Mucosa of rectum (tissue), 2 donors: ENCODE data around the gene ABLIM3.

ENCODE experiments used
- H3K27ac ChIP-seq, 2 donors: one replicate each; pipeline ENCODE4 v1.7.0; 2013; ENCODE audit warnings: inconsistent platforms in 2 of 2, low read depth in 2 of 2, low read length in 2 of 2
- H3K27me3 ChIP-seq, 2 donors: one replicate each; pipeline ENCODE4 v1.7.0; 2013; ENCODE audit warnings: low read length in 2 of 2; ENCODE audit not compliant: control insufficient read depth in 2 of 2, insufficient read depth in 2 of 2
- H3K36me3 ChIP-seq, 2 donors: one replicate each; pipeline ENCODE4 v1.7.0; 2013; ENCODE audit warnings: low read length in 2 of 2; ENCODE audit not compliant: control insufficient read depth in 2 of 2, insufficient read depth in 2 of 2
- H3K4me1 ChIP-seq, 2 donors: one replicate each; pipeline ENCODE4 v1.7.0; 2013; ENCODE audit warnings: low read length in 2 of 2, mild to moderate bottlenecking in 1 of 2; ENCODE audit not compliant: control insufficient read depth in 2 of 2, insufficient read depth in 2 of 2
- H3K4me3 ChIP-seq, 2 donors: one replicate each; pipeline ENCODE4 v1.7.0; 2013; ENCODE audit warnings: low read length in 2 of 2
- H3K9ac ChIP-seq, 2 donors: one replicate each; pipeline ENCODE4 v1.7.0; 2013; ENCODE audit warnings: low read length in 2 of 2, low read depth in 1 of 2, mild to moderate bottlenecking in 1 of 2
- H3K9me3 ChIP-seq, 2 donors: one replicate each; pipeline ENCODE4 v1.7.0; 2013; ENCODE audit warnings: low read length in 2 of 2; ENCODE audit not compliant: control insufficient read depth in 2 of 2
- donor health status: healthy.
- donor health status: Normal muscosa, but diverticular disease.

ABLIM3 gene

GRCh38 chr5:149157330-149157729, 16.0 kb downstream of the ABLIM3 start:
- Histone ChIP-seq H3K27me3 (no peaks in the 10 kb centered on the region), H3K4me3 (no peak overlapping the region), H3K27ac (no peak overlapping the region), H3K9ac (no peak overlapping the region), H3K36me3 (no peaks in the 10 kb centered on the region), H3K9me3 (no peaks in the 10 kb centered on the region), H3K4me1 (no peaks in the 10 kb centered on the region)

GRCh38 chr5:149160291-149160787, 19.0 kb downstream of the ABLIM3 start:
- Histone ChIP-seq H3K4me1 (no peaks in the 10 kb centered on the region), H3K36me3 (no peaks in the 10 kb centered on the region), H3K4me3 (no peak overlapping the region), H3K9ac (no peak overlapping the region), H3K9me3 (no peaks in the 10 kb centered on the region), H3K27me3 (no peaks in the 10 kb centered on the region), H3K27ac (no peak overlapping the region)

- Histone ChIP-seq H3K9ac (no peak overlapping the region), H3K27ac (no peak overlapping the region), H3K4me1 (no peaks in the 10 kb centered on the region), H3K36me3 (no peaks in the 10 kb centered on the region), H3K27me3 (no peaks in the 10 kb centered on the region), H3K4me3 (no peak overlapping the region), H3K9me3 (no peaks in the 10 kb centered on the region)
These were observed 19.9 kb downstream of the ABLIM3 start for GRCh38 chr5:149161026-149161687.

GRCh38 chr5:149161850-149162249, 20.6 kb downstream of the ABLIM3 start:
- Histone ChIP-seq H3K9me3 (no peaks in the 10 kb centered on the region), H3K4me3 (no peak overlapping the region), H3K27me3 (no peaks in the 10 kb centered on the region), H3K27ac (no peak overlapping the region), H3K9ac (no peak overlapping the region), H3K36me3 (no peaks in the 10 kb centered on the region), H3K4me1 (no peaks in the 10 kb centered on the region)

- H3K27ac ChIP-seq, result no peak overlapping the region
- no peak overlapping the region for H3K9ac ChIP-seq
- no peaks in the 10 kb centered on the region for H3K27me3 ChIP-seq
- no peaks in the 10 kb centered on the region for H3K4me1 ChIP-seq
- no peak overlapping the region for H3K4me3 ChIP-seq
- no peaks in the 10 kb centered on the region for H3K9me3 ChIP-seq
- no peaks in the 10 kb centered on the region for H3K36me3 ChIP-seq
These were observed 21.2 kb downstream of the ABLIM3 start for GRCh38 chr5:149162401-149163084.

- Histone ChIP-seq H3K36me3 (no peaks in the 10 kb centered on the region), H3K4me1 (no peaks in the 10 kb centered on the region), H3K9me3 (no peaks in the 10 kb centered on the region), H3K27ac (no peak overlapping the region), H3K9ac (no peak overlapping the region), H3K4me3 (no peak overlapping the region), H3K27me3 (no peaks in the 10 kb centered on the region)
These were observed 23.4 kb downstream of the ABLIM3 start for GRCh38 chr5:149164731-149165130.

GRCh38 chr5:149166128-149166527, 24.8 kb downstream of the ABLIM3 start:
- H3K27me3 ChIP-seq, result no peaks in the 10 kb centered on the region
- no peak overlapping the region for H3K4me3 ChIP-seq
- H3K9me3 ChIP-seq, result no peaks in the 10 kb centered on the region
- H3K27ac ChIP-seq, result no peak overlapping the region
- H3K9ac ChIP-seq, result no peak overlapping the region
- no peaks in the 10 kb centered on the region for H3K4me1 ChIP-seq
- no peaks in the 10 kb centered on the region for H3K36me3 ChIP-seq

- Histone ChIP-seq H3K4me3 (no peak overlapping the region), H3K4me1 (no peaks in the 10 kb centered on the region), H3K9me3 (no peaks in the 10 kb centered on the region), H3K36me3 (no peaks in the 10 kb centered on the region), H3K27ac (no peak overlapping the region), H3K9ac (no peak overlapping the region), H3K27me3 (no peaks in the 10 kb centered on the region)
These were observed 25.4 kb downstream of the ABLIM3 start for GRCh38 chr5:149166591-149167100.

GRCh38 chr5:149168276-149168906, 27.1 kb downstream of the ABLIM3 start:
- Histone ChIP-seq H3K27me3 (no peaks in the 10 kb centered on the region), H3K9me3 (no peaks in the 10 kb centered on the region), H3K4me1 (no peaks in the 10 kb centered on the region)

GRCh38 chr5:149170299-149170698, 29.0 kb downstream of the ABLIM3 start:
- Histone ChIP-seq H3K9ac (no peak overlapping the region), H3K27ac (no peak overlapping the region), H3K36me3 (no peaks in the 10 kb centered on the region)

More at GRCh38 chr5:149168276-149168906, 27.1 kb downstream of the ABLIM3 start:
- no peak overlapping the region for H3K4me3 ChIP-seq
- H3K36me3 ChIP-seq, result no peaks in the 10 kb centered on the region
- H3K27ac ChIP-seq, result no peak overlapping the region
- H3K9ac ChIP-seq, result no peak overlapping the region

More at GRCh38 chr5:149170299-149170698, 29.0 kb downstream of the ABLIM3 start:
- Histone ChIP-seq H3K27me3 (no peaks in the 10 kb centered on the region), H3K4me1 (no peaks in the 10 kb centered on the region), H3K4me3 (no peak overlapping the region), H3K9me3 (no peaks in the 10 kb centered on the region)
